NCI-H2171 (cell line): ENCODE results near the gene GPR26.
"Not testable (repeated sequence)": the region's sequence is repeated elsewhere in the genome, so short reads cannot be mapped to it uniquely, and the experiment has no call there.

Experiments used
- DNase-seq: peaks from one replicate; lab custom pipeline; 2025; lab: John Stamatoyannopoulos, UW

Gene GPR26

DNA sequence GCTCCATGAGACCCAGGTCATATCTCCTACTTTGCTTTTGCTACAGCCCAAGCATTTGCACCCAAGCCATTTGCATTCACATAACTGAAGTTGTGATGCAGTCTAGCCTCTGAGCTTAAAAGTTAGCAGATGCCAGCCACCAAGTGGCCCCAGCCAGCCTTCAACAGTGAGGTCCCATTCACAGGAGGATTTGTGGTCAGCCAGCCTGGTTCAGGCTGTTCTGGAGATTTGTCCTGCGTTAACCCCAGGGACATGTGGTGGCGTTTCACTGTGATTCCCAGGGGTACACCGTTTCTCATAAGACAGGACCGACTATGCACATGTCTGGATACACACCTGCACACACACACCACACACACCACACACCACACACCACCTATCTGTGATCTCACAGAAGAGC is 51.2 kb downstream of the GPR26 start:
- DNase-seq = no peak

DNA sequence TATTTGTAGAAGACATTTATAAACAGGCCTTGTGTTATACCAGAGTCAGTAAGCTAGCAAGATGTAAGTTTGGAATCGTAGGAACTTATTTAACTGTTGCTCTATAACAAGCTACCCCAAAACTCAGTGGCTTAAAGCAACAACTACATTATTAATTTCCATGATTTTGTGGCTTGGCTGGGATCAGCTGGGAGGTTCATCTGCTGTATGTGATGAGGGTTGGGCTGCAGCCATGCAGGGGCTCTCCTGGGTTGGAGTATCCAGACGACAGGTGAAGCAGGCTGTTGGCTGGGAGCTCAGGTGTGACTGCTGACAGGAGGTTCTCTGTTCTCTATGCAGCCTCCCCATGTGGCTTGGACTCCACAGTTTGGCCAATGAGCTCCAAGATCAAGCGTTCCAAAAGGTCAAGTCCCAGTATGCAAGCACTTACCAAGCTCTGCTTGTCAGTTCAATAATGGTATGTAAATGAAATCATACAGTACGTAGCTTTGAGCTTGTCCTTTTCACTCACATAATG is 52.4 kb downstream of the GPR26 start:
- no peak for DNase-seq

DNA sequence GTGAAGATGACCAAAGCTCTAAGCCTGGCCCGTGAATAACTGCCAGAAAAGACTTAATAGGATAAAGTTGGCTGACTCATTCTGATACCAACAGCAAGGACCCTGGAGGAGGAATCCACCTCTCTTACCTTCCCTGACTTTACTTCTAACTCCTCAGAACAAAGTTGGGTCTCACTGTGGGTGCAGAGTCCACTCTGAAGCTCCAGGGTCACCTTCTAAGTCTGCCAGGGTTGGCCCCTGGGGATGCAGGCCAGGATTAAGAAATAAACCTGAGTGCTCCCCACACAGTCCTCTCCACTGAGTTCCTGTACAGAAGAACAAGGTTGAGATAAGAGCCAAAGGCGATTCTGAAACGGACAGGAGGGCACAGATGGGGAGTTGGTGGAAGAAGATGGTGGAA is 54.4 kb downstream of the GPR26 start:
- no peak for DNase-seq

DNA sequence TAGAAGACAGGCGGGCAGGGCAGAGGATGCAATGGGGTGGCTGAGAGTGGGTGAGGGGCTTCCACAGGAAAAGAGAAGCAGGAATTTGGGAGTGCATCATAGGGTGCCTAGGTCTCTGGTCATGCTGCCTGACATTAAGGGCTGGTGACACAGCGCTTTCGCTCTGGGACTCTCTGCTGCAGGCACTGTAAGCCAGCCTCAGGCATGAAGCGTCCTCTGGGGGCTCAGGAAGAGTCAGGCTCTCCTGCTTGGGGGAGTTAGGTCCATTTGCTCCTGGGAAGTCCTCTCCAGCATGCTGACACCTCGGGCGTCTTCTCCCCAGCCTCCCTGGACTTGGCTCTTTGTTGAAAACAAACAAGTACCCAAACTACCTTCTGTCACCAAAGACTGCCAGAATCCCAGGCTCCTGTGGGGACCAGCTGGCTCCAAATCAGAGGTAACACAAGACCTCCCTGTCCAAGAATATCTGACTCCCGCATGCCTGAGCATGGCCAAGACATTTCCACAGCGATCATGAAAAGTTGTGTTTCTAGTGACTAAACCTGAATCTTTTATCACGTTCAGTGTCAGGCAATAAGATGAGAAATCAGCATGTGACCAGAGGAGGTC is 55.4 kb downstream of the GPR26 start:
- no peak for DNase-seq

DNA sequence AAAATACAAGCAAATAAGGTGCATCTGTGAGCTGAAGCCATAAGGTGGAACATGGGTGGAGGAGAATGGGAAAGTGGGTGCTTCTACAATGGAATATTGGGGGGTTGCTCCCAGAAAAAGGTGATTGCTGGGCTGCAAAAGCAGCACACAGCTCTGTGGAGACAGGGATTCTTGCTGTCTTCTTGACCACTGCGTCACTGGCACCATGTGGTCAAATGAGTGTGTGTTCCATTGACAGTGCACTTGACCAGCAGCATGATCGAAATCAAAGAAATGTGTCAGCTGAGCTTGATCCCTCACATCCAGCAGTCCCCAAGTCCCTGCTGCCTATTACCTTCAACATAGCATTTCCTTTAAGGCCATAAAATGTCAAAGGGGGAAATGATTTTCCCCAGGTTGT is 56.2 kb downstream of the GPR26 start:
- no peak for DNase-seq

DNA sequence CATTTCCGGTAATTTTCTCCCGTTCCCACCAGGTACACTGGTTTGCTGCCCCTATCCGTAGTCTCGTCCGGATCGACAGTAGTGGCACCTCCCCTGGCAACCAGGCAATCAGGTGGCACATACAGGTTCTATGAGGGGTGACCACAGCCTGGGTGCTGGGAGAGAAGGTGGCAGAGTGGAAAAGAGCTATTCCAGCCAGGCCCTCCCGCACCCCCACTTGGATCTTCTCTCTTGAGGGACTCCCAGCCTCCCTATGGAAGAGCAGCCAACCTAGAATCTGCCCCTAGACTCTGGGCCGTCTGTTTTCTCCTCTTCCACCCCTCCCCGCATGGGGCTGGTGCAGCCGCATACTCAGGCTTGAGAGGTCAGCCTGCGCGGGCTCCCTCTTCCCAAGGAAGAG is 58.6 kb downstream of the GPR26 start:
- DNase-seq = no peak

DNA sequence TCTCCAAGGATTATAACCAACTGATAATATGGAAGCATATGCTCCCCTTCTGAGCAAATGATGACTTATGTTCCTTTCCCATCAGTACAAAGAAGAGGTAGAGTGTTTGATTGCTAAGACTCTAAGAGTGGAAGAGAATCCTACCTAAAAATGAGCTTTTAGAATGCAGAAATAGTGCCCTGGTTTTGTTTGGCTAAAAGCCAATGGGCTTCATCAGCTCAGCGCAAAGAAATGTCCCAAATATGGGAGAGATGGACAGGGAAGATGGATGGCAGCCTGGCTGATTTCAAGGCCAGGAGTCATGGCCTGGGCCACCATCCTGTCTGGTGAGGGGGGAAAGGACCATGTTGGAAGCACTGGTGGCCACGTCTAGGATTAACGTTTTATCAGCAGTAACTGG is 60.2 kb downstream of the GPR26 start:
- no peak for DNase-seq

DNA sequence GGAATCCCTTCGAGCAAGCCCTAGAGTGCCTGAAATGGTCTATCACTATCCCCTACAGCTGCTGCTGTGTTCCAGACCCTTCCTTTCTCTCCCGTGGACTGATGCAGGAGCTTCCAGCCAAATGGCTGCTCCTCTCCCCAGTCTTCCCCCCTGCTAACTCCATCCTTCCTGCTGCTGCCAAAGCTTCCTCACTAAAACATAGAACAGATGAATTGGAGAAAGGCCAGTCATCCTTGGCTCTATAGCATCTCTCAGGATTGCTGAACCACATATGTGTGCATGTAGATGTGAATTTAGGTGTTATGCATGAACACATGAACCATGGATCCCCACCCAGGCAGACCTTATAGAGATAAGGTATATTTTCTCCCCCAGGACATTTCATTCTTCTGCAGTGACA is 60.7 kb downstream of the GPR26 start:
- DNase-seq = no peak

DNA sequence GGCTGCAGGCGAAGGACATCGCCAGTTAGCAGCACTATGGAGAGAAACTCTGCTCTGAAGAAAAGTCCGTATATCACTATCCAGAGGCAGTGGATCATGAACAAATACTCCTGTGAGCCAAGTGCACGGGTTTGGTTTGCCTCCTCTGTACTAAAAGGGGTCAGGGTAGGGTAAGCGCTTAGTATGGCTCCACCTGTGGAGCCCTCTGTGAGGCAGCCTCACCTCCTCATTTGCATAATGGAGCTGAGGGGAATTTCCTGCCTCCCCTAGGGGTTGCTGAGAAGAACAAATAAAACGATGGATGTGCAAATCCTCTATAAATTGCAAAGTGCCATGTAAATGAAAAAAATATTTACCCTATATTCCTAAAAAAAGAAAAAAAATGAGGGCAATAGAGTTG is 63.4 kb downstream of the GPR26 start:
- DNase-seq = no peak

DNA sequence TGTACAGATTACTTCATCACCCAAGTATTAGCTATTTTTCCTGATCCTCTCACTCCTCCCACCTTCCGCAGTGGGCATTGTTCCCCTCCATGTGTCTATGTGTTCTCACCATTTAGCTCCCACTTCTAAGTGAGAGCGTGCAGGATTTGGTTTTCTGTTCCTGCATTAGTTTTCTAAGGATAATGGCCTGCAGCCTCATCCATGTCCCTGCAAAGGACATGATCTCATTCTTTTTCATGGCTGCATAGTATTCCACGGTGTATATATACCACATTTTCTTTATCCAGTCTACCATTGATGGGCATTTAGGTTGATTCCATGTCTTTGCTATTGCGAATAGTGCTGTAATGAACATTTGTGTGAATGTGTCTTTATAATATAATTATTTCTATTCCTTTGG is 70.8 kb downstream of the GPR26 start:
- DNase-seq = not testable (repeated sequence)

DNA sequence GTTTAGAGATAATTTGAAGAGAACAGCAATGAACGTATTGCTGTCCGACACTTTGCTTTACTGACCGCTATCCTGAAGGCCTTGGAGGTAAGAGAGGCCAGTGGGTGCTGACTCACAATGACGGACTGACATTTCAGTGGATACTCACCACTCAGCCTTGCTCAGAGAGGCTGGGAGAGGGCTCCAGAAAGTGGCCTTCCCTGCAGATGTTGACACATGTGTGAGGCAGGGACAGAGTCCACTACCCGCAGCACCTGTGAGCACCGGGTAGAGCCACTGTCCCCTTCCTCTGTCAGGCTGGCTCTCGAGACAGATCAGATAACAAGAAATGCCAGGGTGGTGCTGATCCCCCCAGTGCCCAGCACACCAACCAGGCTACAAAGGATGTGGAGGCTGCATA is 75.0 kb downstream of the GPR26 start:
- DNase-seq = no peak

DNA sequence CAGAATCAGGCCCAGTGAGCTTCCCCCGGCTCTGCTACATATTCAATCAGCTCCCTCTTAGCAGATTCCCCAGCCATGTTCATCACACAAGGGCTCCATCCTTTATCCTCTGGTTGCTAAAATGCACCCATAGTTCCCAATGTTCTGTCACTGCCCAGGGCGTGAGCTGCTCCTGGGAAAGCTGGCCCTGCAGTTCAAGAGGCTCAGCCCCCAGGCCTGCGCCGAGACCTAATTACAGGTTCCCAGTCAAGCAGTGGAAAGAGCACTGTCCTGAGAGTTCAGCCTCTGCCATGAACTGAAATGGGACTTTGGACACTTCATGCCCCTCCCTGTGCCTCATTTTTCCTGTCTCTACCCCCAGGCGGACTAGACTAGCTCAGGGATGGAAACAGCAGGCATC is 75.6 kb downstream of the GPR26 start:
- DNase-seq = no peak

DNA sequence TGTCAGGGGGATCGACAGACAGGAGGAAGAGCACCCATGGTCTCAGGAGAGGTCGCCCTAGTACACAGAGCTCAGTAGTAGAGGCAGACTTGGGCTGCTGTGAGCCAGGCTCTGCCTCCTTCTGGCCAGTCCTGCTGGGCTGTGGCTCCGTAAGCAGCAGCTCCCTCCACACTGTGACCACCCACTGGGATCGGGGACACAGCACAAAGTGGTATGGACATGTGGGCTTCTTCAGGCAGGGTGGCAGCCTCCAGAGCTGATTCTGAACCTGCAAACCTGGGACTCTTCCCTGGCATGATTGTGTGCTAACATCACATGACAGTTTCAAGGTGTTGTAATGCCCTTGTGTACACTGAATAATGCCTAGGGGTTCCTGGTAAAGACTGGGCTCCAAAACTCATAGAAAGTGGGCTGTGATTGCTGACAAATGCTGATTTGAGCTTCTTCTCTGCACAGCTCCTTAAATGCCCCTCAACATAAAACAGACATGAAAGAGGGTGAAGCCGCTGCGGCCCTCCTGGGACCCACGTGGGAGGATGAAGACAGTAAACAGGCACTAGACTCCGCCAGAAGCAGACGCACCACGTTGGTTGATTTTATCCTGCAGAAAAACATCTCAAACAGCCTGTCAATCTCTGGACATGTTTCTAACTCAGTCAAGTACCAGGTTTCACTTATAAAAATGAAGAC is 76.7 kb downstream of the GPR26 start:
- no peak for DNase-seq

DNA sequence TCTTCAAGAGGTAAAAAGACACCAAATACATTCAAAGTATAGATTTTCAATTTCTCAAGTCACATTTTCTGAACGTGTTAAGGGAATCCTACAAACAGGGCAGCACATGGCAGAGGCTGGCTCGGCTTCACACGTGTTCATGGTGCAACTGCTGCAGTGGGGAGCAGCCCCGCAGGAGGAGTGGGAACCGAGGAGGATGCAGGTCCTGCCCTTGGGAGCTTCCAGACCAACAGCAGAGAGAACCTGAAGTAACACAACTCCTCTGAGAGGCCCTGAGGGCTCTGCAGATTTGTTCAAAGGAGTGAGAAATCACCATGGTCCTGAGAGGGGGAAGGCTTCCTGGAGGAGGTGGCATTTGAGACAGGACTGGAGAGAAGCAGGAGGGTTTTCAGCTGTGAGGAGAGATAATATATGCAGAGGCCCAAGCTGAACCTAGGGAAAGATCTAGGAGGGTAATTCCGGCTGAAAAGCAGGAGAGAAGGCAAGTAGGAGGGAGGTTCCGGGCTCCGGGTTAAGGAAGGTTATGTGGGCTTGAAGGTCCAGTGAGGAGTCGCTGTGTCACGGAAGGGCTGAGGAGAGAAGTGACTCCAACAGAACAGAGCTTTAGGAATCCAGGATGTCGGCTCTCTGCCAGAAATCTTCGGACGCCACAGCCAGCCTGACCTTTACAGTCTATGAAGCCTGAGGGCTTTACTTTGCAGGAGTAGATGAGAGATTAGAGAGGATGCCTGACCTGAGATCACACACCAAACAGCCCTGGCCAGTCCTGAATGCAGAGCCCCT is 77.5 kb downstream of the GPR26 start:
- no peak for DNase-seq

DNA sequence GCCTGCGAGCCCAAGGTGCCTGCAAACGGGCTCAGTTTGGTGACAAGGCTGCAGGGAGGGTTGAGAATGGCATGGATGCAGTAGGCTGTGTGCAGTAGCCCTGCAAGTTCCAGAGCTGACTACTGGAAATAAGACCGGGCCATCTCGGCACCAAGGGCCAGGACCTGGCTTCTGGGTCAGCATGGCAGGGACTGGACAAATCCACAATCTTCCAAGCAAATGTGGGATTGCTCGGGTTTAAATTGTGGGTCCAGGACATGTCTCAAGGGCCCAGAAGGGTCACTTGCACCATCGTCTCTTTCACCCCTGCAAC is 78.0 kb downstream of the GPR26 start:
- DNase-seq = no peak
